SHP77 (cell line): ENCODE results near the gene SMOC2.

ENCODE experiments used
- DNase-seq, 2 experiments: peaks; one replicate each; lab custom pipeline; 2025; lab: John Stamatoyannopoulos, UW

Gene SMOC2

GRCh38 chr6:168448243-168448855 lies 7.4 kb downstream of the SMOC2 start:
- DNase-seq, result no peak

- DNase-seq, result no peak
Measured at GRCh38 chr6:168450917-168451316, 9.9 kb downstream of the SMOC2 start.

GRCh38 chr6:168451805-168452517 lies 11.0 kb downstream of the SMOC2 start:
- DNase-seq, result no peak

- no peak for DNase-seq
Measured at GRCh38 chr6:168452685-168453377, 11.8 kb downstream of the SMOC2 start.

- no peak for DNase-seq
Measured at GRCh38 chr6:168455847-168456530, 15.0 kb downstream of the SMOC2 start.

- no peak for DNase-seq
Measured at GRCh38 chr6:168456907-168457652, 16.1 kb downstream of the SMOC2 start.

GRCh38 chr6:168457653-168457934 lies 16.6 kb downstream of the SMOC2 start:
- no peak for DNase-seq

- DNase-seq, result no peak
Measured at GRCh38 chr6:168458101-168458500, 17.1 kb downstream of the SMOC2 start.

GRCh38 chr6:168459572-168459971 lies 18.6 kb downstream of the SMOC2 start:
- no peak for DNase-seq

- no peak for DNase-seq
Measured at GRCh38 chr6:168462289-168462853, 21.4 kb downstream of the SMOC2 start.

GRCh38 chr6:168464546-168464945 lies 23.6 kb downstream of the SMOC2 start:
- DNase-seq, result no peak

GRCh38 chr6:168468045-168468444 lies 27.1 kb downstream of the SMOC2 start:
- DNase-seq, result no peak

- DNase-seq, result no peak
Measured at GRCh38 chr6:168469521-168469920, 28.5 kb downstream of the SMOC2 start.

GRCh38 chr6:168469926-168470325 lies 28.9 kb downstream of the SMOC2 start:
- DNase-seq, result no peak

GRCh38 chr6:168472363-168472762 lies 31.4 kb downstream of the SMOC2 start:
- no peak for DNase-seq

GRCh38 chr6:168473197-168473596 lies 32.2 kb downstream of the SMOC2 start:
- no peak for DNase-seq

GRCh38 chr6:168475188-168476013 lies 34.4 kb downstream of the SMOC2 start:
- no peak for DNase-seq

- no peak for DNase-seq
Measured at GRCh38 chr6:168479421-168479820, 38.4 kb downstream of the SMOC2 start.

GRCh38 chr6:168480481-168480880 lies 39.5 kb downstream of the SMOC2 start:
- DNase-seq, result no peak

GRCh38 chr6:168485818-168486217 lies 44.8 kb downstream of the SMOC2 start:
- no peak for DNase-seq

- no peak for DNase-seq
Measured at GRCh38 chr6:168490757-168491156, 49.8 kb downstream of the SMOC2 start.
